HepG2 (cell line): Measurements from ENCODE around the gene CATSPERD. TPM values are rescaled to one million over a fixed set of nuclear protein-coding genes. Genes with fewer than 3 reads are reported as not detected.
A peak's percentile ranks its signal among the peaks of the same experiment; 100 is the strongest.

ENCODE experiments used
- ARHGAP35 ChIP-seq: sonication (generic); formaldehyde crosslinking; IDR thresholded peaks from 2 replicates; pipeline ENCODE4 v1.9.0; 2022; ENCODE audit warnings: mild to moderate bottlenecking, inconsistent platforms, moderate library complexity, missing genetic modification reagents, borderline replicate concordance
- EED ChIP-seq: sonication (generic); formaldehyde crosslinking; IDR thresholded peaks from 2 replicates; pipeline ENCODE4 v1.5.0; 2020; ENCODE audit warnings: mild to moderate bottlenecking, missing genetic modification reagents
- HMGA1 ChIP-seq: sonication (generic); formaldehyde crosslinking; conservative IDR thresholded peaks from 2 replicates; pipeline ENCODE4 v1.4.0; 2020; ENCODE audit warnings: missing genetic modification reagents
- POGZ ChIP-seq: sonication (generic); formaldehyde crosslinking; IDR thresholded peaks from 2 replicates; pipeline ENCODE4 v1.4.0; 2020; ENCODE audit warnings: mild to moderate bottlenecking, missing genetic modification reagents
- ZNF350 ChIP-seq: sonication (generic); formaldehyde crosslinking; IDR thresholded peaks from 2 replicates; pipeline ENCODE4 v1.4.0; 2020; ENCODE audit warnings: mild to moderate bottlenecking, low read depth, missing genetic modification reagents, borderline replicate concordance
- ZNF749 ChIP-seq: sonication (generic); formaldehyde crosslinking; IDR thresholded peaks from 2 replicates; pipeline ENCODE4 v1.8.0; 2022; ENCODE audit warnings: mild to moderate bottlenecking, missing genetic modification reagents, moderate library complexity, borderline replicate concordance
- ZNF773 ChIP-seq: sonication (generic); formaldehyde crosslinking; IDR thresholded peaks from 2 replicates; pipeline ENCODE4 v1.4.0; 2020; ENCODE audit warnings: missing genetic modification reagents, borderline replicate concordance
- polyA plus RNA-seq, 8 experiments: library from polyadenylated mRNA; depleted of rRNA in 3 of 8; stranded (reverse) in 7 of 8; unstranded in 1 of 8; fragments of >200 nt; fragmentation: Illumina TruSeq in 4 of 8; extraction: Trizol in 4 of 8; gene quantifications; 2 replicates each; pipeline versions ENCODE4 v1.2.1 to v1.2.3, GENCODE V29; 2011 to 2016; ENCODE audit warnings: low read depth in 4 of 8, missing spikeins in 1 of 8, mixed read lengths in 1 of 8; ENCODE audit not compliant: insufficient read depth in 1 of 8
- total RNA-seq, 5 experiments: library from RNA; depleted of rRNA; stranded (reverse); fragments of >200 nt; fragmentation: Illumina TruSeq; extraction: Trizol; gene quantifications; 2 replicates each; pipeline ENCODE4 v1.2.3, GENCODE V29; 2016; ENCODE audit warnings: low read depth in 1 of 5
- TF ChIP-seq, protein P1 (sequence below): sonication (generic); formaldehyde crosslinking; IDR thresholded peaks from 2 replicates; pipeline ENCODE4 v1.8.0; 2022; ENCODE audit warnings: missing genetic modification reagents, low read depth, mild to moderate bottlenecking, borderline replicate concordance
- TF ChIP-seq, protein P2 (sequence below): sonication (generic); formaldehyde crosslinking; IDR thresholded peaks from 2 replicates; pipeline ENCODE4 v1.4.0; 2020; ENCODE audit warnings: mild to moderate bottlenecking, missing genetic modification reagents
- TF ChIP-seq, protein P3 (sequence below): sonication (generic); formaldehyde crosslinking; conservative IDR thresholded peaks from 2 replicates; pipeline ENCODE4 v1.8.0; 2022; ENCODE audit warnings: mild to moderate bottlenecking, moderate library complexity, missing genetic modification reagents
- TF ChIP-seq, protein P4 (sequence below): sonication (generic); formaldehyde crosslinking; IDR thresholded peaks from 2 replicates; pipeline ENCODE4 v1.5.1; 2020; ENCODE audit warnings: missing genetic modification reagents, mild to moderate bottlenecking, borderline replicate concordance
- TF ChIP-seq, protein P5 (sequence below): sonication (generic); formaldehyde crosslinking; IDR thresholded peaks from 2 replicates; pipeline ENCODE4 v1.9.0; 2021; ENCODE audit warnings: mild to moderate bottlenecking, missing genetic modification reagents
- TF ChIP-seq, protein P6 (sequence below): sonication (generic); formaldehyde crosslinking; IDR thresholded peaks from 2 replicates; pipeline ENCODE4 v1.4.0; 2020; ENCODE audit warnings: low read depth, mild to moderate bottlenecking, missing genetic modification reagents

Gene CATSPERD
- total and polyA plus RNA-seq, 2 of the 13 experiments (the other 11 are each of a cell fraction or from before 2014, with no cell fraction given): 0.04 TPM; not detected in 1

DNA sequence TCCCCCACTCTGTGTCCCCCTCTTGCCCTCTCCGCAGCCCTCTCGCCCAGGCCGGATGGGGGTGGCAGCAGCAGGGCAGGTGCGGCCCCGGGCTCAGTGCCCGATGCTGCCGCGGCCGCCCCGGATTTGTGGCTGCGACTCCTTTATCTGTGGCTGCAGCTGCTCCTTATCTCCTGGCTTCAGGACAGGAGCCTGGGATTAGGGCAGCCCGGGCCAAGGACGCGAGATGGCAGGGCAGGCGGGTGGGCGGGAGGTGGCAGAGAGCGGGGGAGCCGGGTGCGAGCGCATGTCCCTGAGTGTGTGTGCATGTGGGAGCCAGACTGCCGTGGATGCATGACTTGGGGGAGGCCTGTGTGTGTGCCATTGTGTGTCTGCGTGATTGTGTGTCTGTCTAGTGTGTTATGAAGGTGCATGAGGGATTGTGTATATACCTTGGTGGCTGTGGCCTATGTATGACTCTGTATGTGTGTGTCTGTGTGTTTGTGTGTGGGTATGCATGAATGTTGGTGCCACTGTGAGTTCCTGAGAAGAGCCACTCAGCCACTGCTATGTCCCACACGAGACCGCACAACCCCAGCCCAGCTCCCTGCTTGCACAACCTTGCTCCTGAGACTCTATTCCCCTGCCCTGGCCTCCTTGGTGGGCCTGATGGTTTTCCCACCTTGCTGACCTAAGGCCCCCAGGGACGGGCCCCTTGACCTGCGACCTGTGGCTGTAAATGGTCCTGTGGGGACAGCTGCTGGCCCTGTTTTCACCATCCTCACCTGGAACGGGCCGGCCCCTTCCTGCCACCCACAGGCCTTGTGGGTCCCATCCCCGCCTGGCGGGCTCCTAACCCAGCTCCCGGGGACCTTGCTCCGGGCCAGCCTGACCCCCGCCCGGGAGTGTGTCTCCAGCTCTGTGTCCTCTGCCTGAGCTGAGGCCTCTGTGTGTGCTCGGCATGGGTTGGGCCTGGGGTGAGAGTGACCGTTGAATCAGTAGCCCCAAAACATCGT lies 79.1 kb downstream of the CATSPERD start (continued):
- no peak for TF ChIP-seq ZNF749 (CRISPR knock-in tag)
- TF ChIP-seq, protein P1, sequence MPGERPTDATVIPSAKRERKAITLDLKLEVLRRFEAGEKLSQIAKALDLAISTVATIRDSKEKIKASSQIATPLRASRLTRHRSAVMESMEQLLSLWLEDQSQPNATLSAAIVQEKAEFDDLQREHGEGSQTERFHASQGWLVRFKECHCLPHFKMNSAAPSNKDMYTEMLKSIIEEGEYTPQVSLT: no peak
- TF ChIP-seq, protein P2, sequence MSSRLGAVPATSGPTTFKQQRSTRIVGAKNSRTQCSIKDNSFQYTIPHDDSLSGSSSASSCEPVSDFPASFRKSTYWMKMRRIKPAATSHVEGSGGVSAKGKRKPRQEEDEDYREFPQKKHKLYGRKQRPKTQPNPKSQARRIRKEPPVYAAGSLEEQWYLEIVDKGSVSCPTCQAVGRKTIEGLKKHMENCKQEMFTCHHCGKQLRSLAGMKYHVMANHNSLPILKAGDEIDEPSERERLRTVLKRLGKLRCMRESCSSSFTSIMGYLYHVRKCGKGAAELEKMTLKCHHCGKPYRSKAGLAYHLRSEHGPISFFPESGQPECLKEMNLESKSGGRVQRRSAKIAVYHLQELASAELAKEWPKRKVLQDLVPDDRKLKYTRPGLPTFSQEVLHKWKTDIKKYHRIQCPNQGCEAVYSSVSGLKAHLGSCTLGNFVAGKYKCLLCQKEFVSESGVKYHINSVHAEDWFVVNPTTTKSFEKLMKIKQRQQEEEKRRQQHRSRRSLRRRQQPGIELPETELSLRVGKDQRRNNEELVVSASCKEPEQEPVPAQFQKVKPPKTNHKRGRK (CRISPR knock-in tag): no peak
- no peak for TF ChIP-seq ZNF350
- TF ChIP-seq POGZ (CRISPR knock-in tag): no peak
- no peak for TF ChIP-seq ARHGAP35 (CRISPR knock-in tag)
- TF ChIP-seq ZNF773 (CRISPR knock-in tag): no peak
- no peak for TF ChIP-seq HMGA1 (CRISPR knock-in tag)
- TF ChIP-seq, protein P3, sequence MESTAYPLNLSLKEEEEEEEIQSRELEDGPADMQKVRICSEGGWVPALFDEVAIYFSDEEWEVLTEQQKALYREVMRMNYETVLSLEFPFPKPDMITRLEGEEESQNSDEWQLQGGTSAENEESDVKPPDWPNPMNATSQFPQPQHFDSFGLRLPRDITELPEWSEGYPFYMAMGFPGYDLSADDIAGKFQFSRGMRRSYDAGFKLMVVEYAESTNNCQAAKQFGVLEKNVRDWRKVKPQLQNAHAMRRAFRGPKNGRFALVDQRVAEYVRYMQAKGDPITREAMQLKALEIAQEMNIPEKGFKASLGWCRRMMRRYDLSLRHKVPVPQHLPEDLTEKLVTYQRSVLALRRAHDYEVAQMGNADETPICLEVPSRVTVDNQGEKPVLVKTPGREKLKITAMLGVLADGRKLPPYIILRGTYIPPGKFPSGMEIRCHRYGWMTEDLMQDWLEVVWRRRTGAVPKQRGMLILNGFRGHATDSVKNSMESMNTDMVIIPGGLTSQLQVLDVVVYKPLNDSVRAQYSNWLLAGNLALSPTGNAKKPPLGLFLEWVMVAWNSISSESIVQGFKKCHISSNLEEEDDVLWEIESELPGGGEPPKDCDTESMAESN (CRISPR knock-in tag): no peak
- peak; percentile 54; the same call in 1 of the 2 replicates for TF ChIP-seq EED (CRISPR knock-in tag)
- TF ChIP-seq, protein P4, sequence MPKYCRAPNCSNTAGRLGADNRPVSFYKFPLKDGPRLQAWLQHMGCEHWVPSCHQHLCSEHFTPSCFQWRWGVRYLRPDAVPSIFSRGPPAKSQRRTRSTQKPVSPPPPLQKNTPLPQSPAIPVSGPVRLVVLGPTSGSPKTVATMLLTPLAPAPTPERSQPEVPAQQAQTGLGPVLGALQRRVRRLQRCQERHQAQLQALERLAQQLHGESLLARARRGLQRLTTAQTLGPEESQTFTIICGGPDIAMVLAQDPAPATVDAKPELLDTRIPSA (CRISPR knock-in tag): 0 out of 2 replicates have a peak, but pooled peaks have one; percentile 15
- TF ChIP-seq, protein P5, sequence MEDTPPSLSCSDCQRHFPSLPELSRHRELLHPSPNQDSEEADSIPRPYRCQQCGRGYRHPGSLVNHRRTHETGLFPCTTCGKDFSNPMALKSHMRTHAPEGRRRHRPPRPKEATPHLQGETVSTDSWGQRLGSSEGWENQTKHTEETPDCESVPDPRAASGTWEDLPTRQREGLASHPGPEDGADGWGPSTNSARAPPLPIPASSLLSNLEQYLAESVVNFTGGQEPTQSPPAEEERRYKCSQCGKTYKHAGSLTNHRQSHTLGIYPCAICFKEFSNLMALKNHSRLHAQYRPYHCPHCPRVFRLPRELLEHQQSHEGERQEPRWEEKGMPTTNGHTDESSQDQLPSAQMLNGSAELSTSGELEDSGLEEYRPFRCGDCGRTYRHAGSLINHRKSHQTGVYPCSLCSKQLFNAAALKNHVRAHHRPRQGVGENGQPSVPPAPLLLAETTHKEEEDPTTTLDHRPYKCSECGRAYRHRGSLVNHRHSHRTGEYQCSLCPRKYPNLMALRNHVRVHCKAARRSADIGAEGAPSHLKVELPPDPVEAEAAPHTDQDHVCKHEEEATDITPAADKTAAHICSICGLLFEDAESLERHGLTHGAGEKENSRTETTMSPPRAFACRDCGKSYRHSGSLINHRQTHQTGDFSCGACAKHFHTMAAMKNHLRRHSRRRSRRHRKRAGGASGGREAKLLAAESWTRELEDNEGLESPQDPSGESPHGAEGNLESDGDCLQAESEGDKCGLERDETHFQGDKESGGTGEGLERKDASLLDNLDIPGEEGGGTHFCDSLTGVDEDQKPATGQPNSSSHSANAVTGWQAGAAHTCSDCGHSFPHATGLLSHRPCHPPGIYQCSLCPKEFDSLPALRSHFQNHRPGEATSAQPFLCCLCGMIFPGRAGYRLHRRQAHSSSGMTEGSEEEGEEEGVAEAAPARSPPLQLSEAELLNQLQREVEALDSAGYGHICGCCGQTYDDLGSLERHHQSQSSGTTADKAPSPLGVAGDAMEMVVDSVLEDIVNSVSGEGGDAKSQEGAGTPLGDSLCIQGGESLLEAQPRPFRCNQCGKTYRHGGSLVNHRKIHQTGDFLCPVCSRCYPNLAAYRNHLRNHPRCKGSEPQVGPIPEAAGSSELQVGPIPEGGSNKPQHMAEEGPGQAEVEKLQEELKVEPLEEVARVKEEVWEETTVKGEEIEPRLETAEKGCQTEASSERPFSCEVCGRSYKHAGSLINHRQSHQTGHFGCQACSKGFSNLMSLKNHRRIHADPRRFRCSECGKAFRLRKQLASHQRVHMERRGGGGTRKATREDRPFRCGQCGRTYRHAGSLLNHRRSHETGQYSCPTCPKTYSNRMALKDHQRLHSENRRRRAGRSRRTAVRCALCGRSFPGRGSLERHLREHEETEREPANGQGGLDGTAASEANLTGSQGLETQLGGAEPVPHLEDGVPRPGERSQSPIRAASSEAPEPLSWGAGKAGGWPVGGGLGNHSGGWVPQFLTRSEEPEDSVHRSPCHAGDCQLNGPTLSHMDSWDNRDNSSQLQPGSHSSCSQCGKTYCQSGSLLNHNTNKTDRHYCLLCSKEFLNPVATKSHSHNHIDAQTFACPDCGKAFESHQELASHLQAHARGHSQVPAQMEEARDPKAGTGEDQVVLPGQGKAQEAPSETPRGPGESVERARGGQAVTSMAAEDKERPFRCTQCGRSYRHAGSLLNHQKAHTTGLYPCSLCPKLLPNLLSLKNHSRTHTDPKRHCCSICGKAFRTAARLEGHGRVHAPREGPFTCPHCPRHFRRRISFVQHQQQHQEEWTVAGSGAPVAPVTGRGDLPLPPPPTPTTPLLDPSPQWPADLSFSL: peak; percentile 96
- TF ChIP-seq, protein P6, sequence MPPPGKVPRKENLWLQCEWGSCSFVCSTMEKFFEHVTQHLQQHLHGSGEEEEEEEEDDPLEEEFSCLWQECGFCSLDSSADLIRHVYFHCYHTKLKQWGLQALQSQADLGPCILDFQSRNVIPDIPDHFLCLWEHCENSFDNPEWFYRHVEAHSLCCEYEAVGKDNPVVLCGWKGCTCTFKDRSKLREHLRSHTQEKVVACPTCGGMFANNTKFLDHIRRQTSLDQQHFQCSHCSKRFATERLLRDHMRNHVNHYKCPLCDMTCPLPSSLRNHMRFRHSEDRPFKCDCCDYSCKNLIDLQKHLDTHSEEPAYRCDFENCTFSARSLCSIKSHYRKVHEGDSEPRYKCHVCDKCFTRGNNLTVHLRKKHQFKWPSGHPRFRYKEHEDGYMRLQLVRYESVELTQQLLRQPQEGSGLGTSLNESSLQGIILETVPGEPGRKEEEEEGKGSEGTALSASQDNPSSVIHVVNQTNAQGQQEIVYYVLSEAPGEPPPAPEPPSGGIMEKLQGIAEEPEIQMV (CRISPR knock-in tag): no peak
